Esophagus squamous epithelium (tissue), 5 donors: ENCODE measurements around the gene GANAB. TPM values are rescaled to one million over a fixed set of nuclear protein-coding genes. Genes with fewer than 3 reads are reported as not detected.
A peak's percentile ranks its signal among the peaks of the same experiment; 100 is the strongest.

Experiments
- DNase-seq: peaks from one replicate; lab custom pipeline; 2025; lab: John Stamatoyannopoulos, UW
- H3K27ac ChIP-seq, 4 donors: fragments of 200-600 bp; sonication (generic); one replicate each; pipeline ENCODE4 v1.5.1; 2016 to 2019; ENCODE audit warnings: mild to moderate bottlenecking in 1 of 4
- H3K27me3 ChIP-seq, 4 donors: fragments of 200-600 bp; sonication (generic); 1 replicate in 3 of 4; 2 replicates in 1 of 4; pipeline versions ENCODE4 v1.5.1 to v1.6.0; 2017 to 2021; ENCODE audit warnings: antibody characterized with exemption in 1 of 4
- H3K36me3 ChIP-seq, 3 donors: fragments of 200-600 bp; sonication (generic); one replicate each; pipeline ENCODE4 v1.5.1; 2016 to 2019
- H3K4me1 ChIP-seq, 3 donors: fragments of 200-600 bp; sonication (generic); one replicate each; pipeline ENCODE4 v1.5.1; 2017 to 2019
- H3K4me3 ChIP-seq, 4 donors: fragments of 200-600 bp; sonication (generic); 1 replicate in 3 of 4; 2 replicates in 1 of 4; pipeline ENCODE4 v1.5.1; 2016 to 2019; ENCODE audit warnings: mild to moderate bottlenecking in 2 of 4, moderate library complexity in 1 of 4
- H3K9me3 ChIP-seq, 3 donors: fragments of 200-600 bp; sonication (generic); one replicate each; pipeline ENCODE4 v1.5.1; 2016 to 2019
- POLR2A ChIP-seq, 4 donors: fragments of 450-650 bp; IDR thresholded peaks; one replicate each; pipeline ENCODE4 v1.6.1; 2017; ENCODE audit warnings: antibody characterized with exemption in 4 of 4, mild to moderate bottlenecking in 4 of 4, moderate library complexity in 3 of 4
- WGBS, 2 donors: methylation state at CpG; one replicate each; pipeline ENCODE4 v1.1.5; 2018; 5-methylcytosine and 5-hydroxymethylcytosine counted together
- intact Hi-C: fragments of 100-400 bp; cut with DNase I; formaldehyde crosslinking; loops from one replicate; pipeline ENCODE4 v1.15.0; 2022
- total RNA-seq, 4 donors: library from RNA; depleted of rRNA; stranded (reverse); fragments of >200 nt; gene quantifications; one replicate each; pipeline ENCODE4 v1.1.0, GENCODE V29; 2016
- TF ChIP-seq, protein P1 (sequence below), 6 experiments: fragments of 450-650 bp in 4 of 6; fragments of 200-600 bp in 2 of 6; sonication (generic) in 2 of 6; IDR thresholded peaks; one replicate each; pipeline ENCODE4 v1.5.1; 2016 to 2019; ENCODE audit warnings: antibody characterized with exemption in 6 of 6, mild to moderate bottlenecking in 4 of 6, moderate library complexity in 4 of 6
- donor health status: DM: yes; HTN: yes; CAD: no.

GANAB gene
- total RNA-seq, 4 donors from 2014 or later: 90.8 to 97.2 (median 95.0) TPM

DNA sequence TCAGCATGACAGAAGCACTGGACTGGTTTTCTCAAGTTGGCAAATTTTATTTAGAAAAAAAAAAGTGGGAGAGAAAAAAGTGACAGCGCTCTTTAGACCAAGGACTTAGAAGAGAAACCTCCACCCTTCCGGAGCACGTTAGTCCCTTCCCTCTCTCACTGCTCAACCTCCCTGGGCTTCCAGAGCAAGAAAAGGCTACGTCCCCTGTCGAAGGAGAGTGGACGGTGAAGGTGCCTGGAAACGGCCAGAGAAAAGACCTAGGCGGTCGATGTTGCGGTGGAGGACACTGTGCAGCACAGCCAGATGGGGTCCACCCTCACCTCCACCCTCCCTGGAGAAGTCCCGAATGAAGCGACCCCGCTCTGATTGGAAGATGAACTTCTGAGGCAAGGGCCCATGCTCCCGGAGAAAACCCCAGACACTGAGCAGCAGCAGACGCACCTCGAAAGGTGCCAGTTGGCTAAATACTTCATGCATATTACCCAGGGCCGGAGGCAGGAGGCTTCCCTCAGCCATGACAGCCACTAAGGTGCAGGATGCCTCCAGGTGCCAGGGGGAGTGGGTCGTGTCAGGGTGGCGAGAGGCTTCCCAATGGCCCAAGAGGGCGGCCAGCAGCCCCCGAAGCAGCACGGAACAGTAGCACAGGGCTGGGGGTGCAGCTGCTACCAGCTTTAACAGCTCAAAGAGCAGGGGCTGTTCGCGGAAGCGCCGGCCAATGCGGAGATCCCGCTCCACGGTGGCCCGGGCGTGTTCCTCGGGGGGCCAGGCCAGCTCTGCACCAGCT is 604 bp upstream of the GANAB start:
- peaks cover 23 to 53% (median 27%) of the 10 kb centered on the region in 3 donors for H3K4me1 ChIP-seq
- no peaks in the 10 kb centered on the region for H3K9me3 ChIP-seq
- H3K27ac ChIP-seq: peak overlapping the region in 3 of 4 donors; percentile 92 to 96 (median 94)
- intact Hi-C loops: no loop called here
- DNase-seq: no peak
- TF ChIP-seq, protein P1, sequence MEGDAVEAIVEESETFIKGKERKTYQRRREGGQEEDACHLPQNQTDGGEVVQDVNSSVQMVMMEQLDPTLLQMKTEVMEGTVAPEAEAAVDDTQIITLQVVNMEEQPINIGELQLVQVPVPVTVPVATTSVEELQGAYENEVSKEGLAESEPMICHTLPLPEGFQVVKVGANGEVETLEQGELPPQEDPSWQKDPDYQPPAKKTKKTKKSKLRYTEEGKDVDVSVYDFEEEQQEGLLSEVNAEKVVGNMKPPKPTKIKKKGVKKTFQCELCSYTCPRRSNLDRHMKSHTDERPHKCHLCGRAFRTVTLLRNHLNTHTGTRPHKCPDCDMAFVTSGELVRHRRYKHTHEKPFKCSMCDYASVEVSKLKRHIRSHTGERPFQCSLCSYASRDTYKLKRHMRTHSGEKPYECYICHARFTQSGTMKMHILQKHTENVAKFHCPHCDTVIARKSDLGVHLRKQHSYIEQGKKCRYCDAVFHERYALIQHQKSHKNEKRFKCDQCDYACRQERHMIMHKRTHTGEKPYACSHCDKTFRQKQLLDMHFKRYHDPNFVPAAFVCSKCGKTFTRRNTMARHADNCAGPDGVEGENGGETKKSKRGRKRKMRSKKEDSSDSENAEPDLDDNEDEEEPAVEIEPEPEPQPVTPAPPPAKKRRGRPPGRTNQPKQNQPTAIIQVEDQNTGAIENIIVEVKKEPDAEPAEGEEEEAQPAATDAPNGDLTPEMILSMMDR (IDR thresholded peaks at IDR 0.05): no peak
- TF ChIP-seq POLR2A (IDR thresholded peaks at IDR 0.05): no peak
- H3K27me3 ChIP-seq: no peaks in the 10 kb centered on the region
- peaks cover 0 to 65% (median 30%) of the 10 kb centered on the region in 3 donors for H3K36me3 ChIP-seq
- 8 to 57% methylated on average over 5 to 8 of the region's 32 CpGs for WGBS, 2 donors
- peak overlapping the region in 2 of 4 donors; percentile 76 to 96 for H3K4me3 ChIP-seq

DNA sequence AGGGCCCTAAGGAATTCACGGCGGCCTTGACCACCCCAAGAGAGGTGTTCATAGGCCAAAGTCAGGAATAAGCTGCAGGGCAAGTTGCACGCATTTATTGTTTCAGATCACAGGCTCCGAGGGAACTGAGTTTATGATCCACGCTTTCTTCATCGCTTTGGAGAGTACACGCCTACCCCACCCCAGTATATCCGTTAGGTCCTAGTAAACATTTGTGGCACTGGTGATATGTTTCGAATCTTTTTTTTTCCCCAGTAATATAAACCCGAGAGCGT is 805 bp downstream of the GANAB start:
- H3K4me1 ChIP-seq: peaks cover 18 to 39% (median 20%) of the 10 kb centered on the region in 3 donors
- H3K27me3 ChIP-seq: no peaks in the 10 kb centered on the region
- 13 to 15% methylated on average over 11 of the region's 11 CpGs for WGBS, 2 donors
- DNase-seq: no peak
- TF ChIP-seq, protein P1 (IDR thresholded peaks at IDR 0.05): no peak
- TF ChIP-seq POLR2A (IDR thresholded peaks at IDR 0.05): no peak
- intact Hi-C loops: no loop called here
- H3K36me3 ChIP-seq: peaks cover 0 to 67% (median 30%) of the 10 kb centered on the region in 3 donors
- no peaks in the 10 kb centered on the region for H3K9me3 ChIP-seq
- peak overlapping the region; percentile 76 to 96 (median 94) for H3K4me3 ChIP-seq
- H3K27ac ChIP-seq: peak overlapping the region; percentile 92 to 96 (median 94)

DNA sequence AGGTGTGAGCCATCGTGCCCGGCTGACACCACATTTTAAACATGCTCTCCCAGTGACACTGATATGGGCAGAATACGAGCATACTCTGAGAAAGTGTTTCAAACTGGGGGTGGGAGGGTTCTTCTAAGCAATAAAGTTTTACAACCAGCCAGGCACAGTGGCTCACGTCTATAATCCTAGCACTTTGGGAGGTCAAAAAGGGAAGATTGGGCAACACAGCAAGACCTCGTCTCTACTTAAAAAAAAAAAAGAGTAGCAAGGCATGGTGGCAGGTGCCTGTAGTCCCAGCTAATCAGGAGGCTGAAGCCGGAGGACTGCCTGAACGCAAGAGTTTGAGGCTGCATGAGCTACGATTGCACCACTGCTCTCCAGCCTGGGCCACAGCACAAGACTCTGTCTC is 2.2 kb downstream of the GANAB start:
- TF ChIP-seq, protein P1 (IDR thresholded peaks at IDR 0.05): no peak
- no peak for TF ChIP-seq POLR2A (IDR thresholded peaks at IDR 0.05)
- DNase-seq: no peak
- Histone ChIP-seq H3K27ac (no peak overlapping the region), H3K4me3 (no peak overlapping the region), H3K27me3 (no peaks in the 10 kb centered on the region), H3K9me3 (no peaks in the 10 kb centered on the region), H3K36me3 (peaks cover 0 to 61% (median 24%) of the 10 kb centered on the region in 3 donors), H3K4me1 (peaks cover 18 to 43% (median 20%) of the 10 kb centered on the region in 3 donors)
- 79 to 89% methylated on average over 6 of the region's 8 CpGs for WGBS, 2 donors
- intact Hi-C loops: no loop called here

DNA sequence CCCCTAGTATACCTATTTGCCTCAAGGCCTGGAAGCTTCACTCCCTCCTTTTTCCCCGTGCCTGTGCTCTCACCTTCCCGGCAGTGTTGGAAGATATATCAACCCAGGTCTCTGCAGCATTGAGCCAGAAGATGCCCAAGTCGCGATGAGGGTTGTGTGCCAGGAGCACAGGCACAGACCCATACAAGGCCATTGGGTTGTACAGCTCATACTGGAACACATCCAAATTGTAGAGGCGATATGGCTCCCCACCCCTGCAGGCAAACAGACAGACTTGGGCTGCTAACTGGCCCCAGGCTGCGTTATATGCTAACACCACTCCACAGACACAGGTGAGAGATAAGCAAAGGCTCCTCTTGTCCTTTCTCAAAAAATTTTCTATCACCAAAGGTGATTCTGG is 13.9 kb downstream of the GANAB start:
- Histone ChIP-seq H3K27ac (no peak overlapping the region), H3K4me1 (no peaks in the 10 kb centered on the region), H3K4me3 (no peak overlapping the region), H3K9me3 (no peaks in the 10 kb centered on the region), H3K36me3 (peaks cover 41 to 100% (median 73%) of the 10 kb centered on the region in 3 donors), H3K27me3 (no peaks in the 10 kb centered on the region)
- 83 to 93% methylated on average over 2 to 4 of the region's 6 CpGs for WGBS, 2 donors
- DNase-seq: no peak
- no peak for TF ChIP-seq POLR2A (IDR thresholded peaks at IDR 0.05)
- TF ChIP-seq, protein P1 (IDR thresholded peaks at IDR 0.05): no peak
- intact Hi-C loops: no loop called here

DNA sequence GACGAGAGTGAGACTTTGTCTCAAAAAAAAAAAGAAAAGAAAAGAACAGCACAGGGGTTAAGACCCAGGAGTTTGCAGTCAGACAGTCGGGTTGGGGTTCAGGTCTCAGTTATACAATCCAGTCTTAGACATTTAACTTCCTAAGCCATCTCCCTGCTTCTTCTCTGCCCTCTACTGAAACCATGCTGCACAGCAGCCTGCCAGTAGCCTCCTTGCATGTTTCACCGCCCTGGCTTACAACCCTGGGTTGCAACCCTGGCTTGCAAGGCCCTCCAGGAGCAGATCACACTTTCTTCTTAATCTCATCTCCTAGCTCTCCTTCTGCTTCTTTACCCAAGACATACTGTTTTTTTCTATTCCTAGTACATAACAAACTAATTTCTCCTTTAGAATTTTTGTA is 18.7 kb downstream of the GANAB start:
- no peaks in the 10 kb centered on the region for H3K27me3 ChIP-seq
- intact Hi-C loops: no loop called here
- H3K36me3 ChIP-seq: peaks cover 43 to 84% (median 68%) of the 10 kb centered on the region in 3 donors
- H3K9me3 ChIP-seq: no peaks in the 10 kb centered on the region
- no peak for TF ChIP-seq POLR2A (IDR thresholded peaks at IDR 0.05)
- TF ChIP-seq, protein P1 (IDR thresholded peaks at IDR 0.05): peak in 1 of 6 experiments; percentile 20
- 65 to 82% methylated on average over 3 of the region's 3 CpGs for WGBS, 2 donors
- peaks cover 0 to under 1% (median 0%) of the 10 kb centered on the region in 3 donors for H3K4me1 ChIP-seq
- H3K4me3 ChIP-seq: no peak overlapping the region
- DNase-seq: no peak
- no peak overlapping the region for H3K27ac ChIP-seq
